HG02798 (cell line): ENCODE results near the gene JADE1.

Experiments used
- ATAC-seq: cut with Tn5 transposase; IDR thresholded peaks from one replicate; pipeline ENCODE4 v1.9.1; 2021; ENCODE audit warnings: mild to moderate bottlenecking; ENCODE audit not compliant: unreplicated experiment, poor library complexity

JADE1 gene

DNA sequence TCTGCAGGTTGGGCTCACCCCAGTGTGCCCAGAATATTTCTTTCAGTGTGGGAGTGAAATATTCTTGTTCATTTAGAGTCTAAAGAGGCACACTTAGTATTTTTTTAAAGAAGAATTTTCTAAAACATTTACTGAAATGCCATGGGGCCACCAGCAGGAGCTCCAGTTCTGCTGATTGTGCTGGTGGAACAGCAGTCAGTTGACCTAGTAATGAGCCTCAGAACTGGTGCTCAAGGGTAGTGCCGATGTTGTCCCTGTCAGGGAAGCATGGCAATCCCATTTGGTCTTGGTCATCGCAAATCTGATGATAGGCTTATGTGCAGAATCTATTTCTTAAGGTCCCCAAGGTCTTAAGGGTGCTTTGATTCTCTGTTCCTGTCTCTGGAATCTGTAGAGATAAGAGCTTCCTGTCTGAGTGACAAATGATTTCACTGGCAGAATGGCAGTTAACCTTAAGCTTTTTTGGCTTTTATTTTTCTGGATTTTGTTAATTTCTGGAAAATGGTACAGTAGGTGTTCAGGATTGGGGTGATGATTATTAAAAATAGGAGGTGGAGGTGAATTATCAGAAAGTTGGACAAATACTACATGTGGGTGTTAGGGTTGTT lies 31.3 kb downstream of the JADE1 start:
- ATAC-seq: no peak

DNA sequence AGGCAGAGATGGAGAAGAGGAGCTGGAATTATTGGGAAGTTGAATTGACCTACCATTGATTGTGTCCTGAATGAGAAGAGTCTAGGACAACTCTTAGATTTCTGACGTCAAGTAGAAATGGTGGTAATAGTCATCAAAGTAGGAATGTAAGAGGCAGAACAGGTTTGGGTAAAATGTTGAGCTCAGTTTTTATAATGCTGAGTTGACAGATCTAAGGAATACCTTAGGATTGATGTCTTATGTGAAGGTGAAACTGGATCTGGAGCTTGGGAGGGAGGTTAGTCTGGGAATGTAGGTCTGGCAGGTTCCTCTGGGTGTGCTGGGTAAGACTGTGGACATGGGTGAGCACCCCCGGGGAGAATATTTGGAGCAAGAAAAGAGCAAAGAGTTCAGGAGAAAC lies 31.9 kb downstream of the JADE1 start:
- no peak for ATAC-seq

- no peak for ATAC-seq
These were observed 35.4 kb downstream of the JADE1 start for GRCh38 chr4:128844931-128845330.

- ATAC-seq: no peak
These were observed 36.6 kb downstream of the JADE1 start for GRCh38 chr4:128846063-128846462.

DNA sequence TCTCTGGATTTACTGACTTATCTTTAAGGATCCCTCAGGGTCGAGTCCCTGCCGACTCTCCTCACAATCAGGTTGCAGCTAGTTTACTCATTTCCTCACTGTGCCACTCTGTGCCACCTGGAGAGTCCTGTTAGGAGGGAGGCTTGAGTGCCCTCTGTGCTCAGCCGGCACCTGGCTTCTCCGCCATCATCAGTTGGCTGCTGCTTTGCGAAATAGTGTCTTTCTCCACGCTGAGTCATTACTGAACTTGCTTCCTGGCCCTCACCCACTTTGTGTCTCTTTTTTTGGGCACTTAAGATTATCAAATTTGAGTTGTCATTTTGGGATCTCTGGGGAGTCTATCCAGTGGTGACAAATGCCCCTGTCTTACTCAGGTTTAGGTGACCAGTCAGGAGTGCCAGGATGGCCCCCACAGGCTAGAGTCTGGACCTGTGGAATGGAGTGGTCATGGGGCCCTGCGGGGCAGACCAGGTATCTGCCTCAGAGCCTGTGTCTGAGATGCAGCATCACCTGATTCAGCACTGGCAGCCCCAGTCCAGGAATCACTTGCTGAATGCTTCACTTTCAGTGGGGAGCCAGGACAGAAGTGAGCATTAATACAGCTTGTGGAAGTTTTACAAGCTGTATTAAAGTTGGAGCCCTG lies 37.7 kb downstream of the JADE1 start:
- ATAC-seq: no peak

- ATAC-seq: no peak
These were observed 39.0 kb downstream of the JADE1 start for GRCh38 chr4:128848461-128848860.

DNA sequence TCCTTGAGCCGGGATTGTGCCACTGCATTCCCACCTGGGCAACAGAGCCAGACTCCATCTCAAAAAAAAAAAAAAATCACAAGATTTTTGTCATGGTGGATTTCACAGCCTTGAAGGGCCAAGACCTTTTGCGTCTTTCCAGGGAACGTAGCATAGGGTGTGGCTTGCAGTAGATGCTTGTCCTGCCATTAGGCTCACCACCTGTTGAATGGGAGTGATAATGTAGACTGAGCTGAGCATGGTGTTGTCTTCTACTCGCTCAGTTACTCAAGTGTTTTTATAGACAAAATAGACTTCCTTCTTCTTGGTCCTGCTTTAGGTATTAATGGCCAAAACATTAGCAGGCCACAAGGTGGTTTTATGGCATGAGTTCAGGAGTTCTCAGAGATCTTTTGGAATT lies 40.8 kb downstream of the JADE1 start:
- no peak for ATAC-seq

DNA sequence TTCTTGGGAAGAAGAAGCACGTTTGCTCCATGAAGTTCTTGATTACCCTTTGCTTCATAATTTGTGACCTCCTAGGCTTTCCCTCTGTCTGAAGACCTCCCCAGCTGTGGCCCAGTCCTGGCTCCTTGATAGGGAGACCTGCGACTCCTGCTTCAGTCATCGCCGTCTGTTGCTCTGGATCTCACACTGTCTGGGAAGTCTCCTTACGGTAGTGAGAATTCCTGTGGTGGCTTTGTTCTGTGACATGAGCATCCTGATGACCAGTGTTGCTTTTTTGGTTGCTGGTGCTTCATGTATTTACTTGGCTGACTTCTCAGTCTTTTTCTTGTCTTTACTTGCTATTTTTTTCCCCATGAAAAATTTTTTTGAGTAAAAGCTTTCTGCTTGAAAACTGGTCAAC lies 44.2 kb downstream of the JADE1 start:
- no peak for ATAC-seq

DNA sequence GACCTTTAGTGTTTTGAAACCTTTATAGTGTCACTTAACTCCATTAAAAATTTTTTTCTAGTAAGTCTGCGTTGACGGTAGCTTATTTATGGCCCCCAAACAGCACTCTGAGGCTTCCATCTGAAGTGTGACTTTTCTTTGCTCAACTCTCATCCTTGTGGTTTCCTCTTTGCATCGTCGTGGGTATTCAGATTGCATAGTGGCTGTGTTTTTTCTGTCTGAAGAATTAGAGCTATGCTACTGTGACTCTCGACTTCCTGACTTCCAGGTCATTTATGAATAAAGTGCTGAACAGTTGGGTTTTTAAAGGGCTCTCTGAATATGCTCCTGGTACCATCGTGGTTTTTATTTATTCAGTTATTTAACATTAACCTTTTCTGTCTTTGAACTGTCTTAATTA lies 44.9 kb downstream of the JADE1 start:
- ATAC-seq: peak; percentile 69

DNA sequence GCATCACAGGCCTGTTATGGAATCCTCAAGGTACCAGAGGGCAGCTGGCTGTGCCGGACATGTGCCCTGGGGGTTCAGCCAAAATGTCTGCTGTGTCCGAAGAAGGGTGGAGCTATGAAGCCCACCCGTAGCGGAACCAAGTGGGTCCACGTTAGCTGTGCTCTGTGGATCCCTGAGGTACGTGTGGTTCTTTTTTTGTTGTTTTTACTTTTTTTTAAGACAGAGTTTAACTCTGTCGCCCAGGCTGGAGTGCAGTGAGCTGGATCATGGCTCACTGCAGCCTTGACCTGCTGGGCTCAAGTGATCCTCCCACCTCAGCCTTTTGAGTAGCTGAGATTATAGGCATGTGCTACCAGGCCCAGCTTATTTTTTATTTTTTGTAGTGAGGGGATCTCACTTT lies 46.1 kb downstream of the JADE1 start:
- ATAC-seq: no peak

DNA sequence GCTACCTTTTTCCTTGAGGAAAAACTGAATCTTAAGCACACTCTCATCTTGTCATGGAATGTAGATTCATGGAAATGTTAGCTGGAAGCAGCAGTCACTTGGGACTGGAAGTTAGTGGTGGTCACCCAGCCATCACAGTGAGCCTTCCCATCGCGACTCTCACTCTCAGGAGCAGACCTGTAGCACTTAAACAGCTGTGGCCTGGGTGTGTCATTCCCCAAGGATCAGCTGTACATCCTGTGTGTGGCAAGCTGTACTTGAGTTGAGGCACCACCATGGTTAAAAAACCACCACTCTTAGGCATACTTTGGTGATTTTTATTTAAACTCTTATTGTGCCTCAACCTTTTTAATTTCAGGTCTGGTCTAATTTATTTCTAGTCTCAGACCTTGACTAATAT lies 46.7 kb downstream of the JADE1 start:
- ATAC-seq: no peak

DNA sequence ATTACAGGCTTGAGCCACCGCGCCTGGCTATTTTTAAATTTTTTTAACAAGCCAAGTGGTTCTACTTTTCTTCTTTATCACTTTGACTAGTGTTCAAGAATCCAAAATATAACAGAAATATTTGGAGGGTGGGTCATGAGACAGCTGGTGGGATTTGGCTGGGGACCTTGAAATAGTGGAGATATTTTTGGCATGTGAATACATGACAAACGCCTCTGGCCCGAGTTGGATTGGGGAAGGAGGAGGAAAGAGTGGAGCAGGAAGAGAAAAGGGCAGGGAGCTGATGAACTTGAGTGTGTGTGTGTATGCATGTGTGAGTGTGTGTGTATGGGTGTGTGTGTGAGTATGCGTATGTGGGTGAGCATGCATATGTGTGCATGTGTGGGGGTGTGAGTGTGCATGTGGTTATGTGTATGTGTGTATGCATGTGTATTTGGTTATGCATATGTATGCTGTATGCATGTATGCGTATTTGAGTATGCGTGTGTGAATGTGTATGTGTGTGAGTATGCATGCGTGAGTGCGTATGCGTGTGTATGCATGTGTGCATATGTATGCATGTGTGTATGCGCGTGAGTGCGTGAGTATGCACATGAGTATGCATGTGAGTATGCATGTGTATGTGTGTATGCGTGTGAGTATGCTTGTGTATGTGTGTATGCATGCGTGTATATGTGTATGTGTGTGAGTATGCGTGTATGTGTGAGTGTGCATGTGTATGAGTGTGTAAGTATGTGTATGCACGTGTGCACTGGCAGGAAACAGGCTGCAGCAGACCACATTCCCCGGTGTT lies 49.6 kb downstream of the JADE1 start:
- no peak for ATAC-seq

- no peak for ATAC-seq
These were observed 50.6 kb downstream of the JADE1 start for GRCh38 chr4:128859887-128860677.

DNA sequence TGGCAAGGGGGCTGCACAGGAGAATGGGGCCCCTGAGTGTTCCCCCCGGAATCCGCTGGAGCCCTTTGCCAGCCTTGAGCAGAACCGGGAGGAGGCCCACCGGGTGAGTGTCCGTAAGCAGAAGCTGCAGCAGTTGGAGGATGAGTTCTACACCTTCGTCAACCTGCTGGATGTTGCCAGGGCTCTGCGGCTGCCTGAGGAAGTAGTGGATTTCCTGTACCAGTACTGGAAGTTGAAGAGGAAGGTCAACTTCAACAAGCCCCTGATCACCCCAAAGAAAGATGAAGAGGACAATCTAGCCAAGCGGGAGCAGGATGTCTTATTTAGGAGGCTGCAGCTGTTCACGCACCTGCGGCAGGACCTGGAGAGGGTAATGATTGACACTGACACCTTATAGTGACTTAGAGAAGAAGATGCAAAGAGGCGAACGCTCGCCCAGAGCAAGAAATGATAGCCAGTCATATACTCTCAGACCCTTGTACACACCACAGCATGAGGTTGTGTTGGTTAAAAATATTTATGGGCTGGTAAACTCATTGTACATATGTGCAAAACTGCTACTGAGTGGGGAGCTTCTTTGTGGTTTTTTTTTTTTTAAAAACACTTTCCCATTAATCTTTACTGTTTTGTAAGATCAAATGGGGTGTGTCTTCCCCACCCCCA lies 52.5 kb downstream of the JADE1 start:
- peak; percentile 15 for ATAC-seq

- peak; percentile 66 for ATAC-seq
These were observed 53.3 kb downstream of the JADE1 start for GRCh38 chr4:128862608-128863311.

DNA sequence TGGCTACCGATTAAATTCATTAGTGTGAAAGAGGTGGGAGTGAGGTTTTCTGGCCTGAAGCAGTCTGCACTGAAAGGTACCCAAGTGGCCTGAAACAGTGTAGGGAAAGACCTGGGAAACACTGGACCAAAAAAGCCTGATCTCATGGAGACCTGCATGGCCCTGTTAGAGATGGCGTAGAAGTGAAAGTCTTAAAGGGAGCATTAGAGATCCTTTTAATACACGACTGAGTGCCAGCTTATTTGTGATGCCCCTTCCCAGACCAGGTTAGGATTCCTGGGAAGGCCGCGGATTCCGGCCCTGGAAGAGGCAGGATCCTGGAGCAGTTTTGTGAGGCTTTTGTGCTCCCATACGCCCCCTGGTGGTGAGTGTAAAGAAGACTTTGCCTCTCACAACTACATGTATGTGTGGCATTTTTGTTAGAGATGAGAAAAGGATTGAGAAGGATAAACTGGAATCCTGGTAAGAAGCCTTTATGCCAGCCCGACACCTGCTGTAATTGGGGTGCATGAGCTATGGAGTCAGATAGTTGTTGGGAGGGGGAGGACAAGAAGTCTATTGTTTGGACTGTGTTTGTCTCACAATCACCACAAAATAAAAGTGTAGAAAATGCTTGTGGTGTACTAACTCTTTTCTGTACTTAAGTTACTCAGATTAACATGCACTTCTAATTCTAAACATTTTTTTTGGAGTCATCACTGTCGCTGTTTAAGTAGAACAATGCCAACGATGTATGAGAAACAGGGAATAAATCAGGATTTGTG lies 54.0 kb downstream of the JADE1 start:
- peak; percentile 49 for ATAC-seq

- ATAC-seq: no peak
These were observed 55.6 kb downstream of the JADE1 start for GRCh38 chr4:128865132-128865531.

DNA sequence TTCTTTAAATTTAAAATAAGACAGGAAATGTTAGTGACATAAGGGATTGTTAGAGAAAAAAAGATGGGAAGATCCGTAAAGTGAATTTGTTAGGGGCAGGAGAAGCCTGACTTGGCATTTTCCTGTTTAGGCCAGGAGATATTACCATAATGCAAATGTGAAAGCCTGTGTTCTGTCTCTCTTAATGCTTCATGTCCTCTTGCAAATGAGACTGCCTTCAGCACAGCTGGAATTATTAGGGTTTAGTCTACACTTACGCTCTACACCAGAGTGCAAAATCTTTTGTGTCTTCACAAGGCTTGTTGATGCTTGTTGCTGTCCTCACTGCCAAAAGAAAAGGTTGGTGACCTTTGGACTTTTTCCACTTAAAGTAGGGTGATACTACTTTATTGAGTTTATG lies 56.8 kb downstream of the JADE1 start:
- no peak for ATAC-seq

- no peak for ATAC-seq
These were observed 57.2 kb downstream of the JADE1 start for GRCh38 chr4:128866691-128867090.
